GM18519 (cell line): ENCODE results near the gene CACNA1D.
"Not testable (repeated sequence)": the region's sequence is repeated elsewhere in the genome, so short reads cannot be mapped to it uniquely, and the experiment has no call there.

Experiments used
- ATAC-seq: cut with Tn5 transposase; IDR thresholded peaks from one replicate; pipeline ENCODE4 v1.9.1; 2021; ENCODE audit warnings: mild to moderate bottlenecking, moderate library complexity; ENCODE audit not compliant: unreplicated experiment, low FRiP score

Gene CACNA1D

GRCh38 chr3:53570081-53570480 is 75.7 kb downstream of the CACNA1D start:
- ATAC-seq: no peak

- ATAC-seq: no peak
Measured at GRCh38 chr3:53570709-53571108, 76.3 kb downstream of the CACNA1D start.

- no peak for ATAC-seq
Measured at GRCh38 chr3:53571264-53571663, 76.9 kb downstream of the CACNA1D start.

GRCh38 chr3:53572184-53572583 is 77.8 kb downstream of the CACNA1D start:
- ATAC-seq: not testable (repeated sequence)

GRCh38 chr3:53577506-53577905 is 83.1 kb downstream of the CACNA1D start:
- no peak for ATAC-seq

- no peak for ATAC-seq
Measured at GRCh38 chr3:53579636-53580035, 85.2 kb downstream of the CACNA1D start.

- ATAC-seq: no peak
Measured at GRCh38 chr3:53581671-53582070, 87.3 kb downstream of the CACNA1D start.

- no peak for ATAC-seq
Measured at GRCh38 chr3:53583161-53583690, 88.8 kb downstream of the CACNA1D start.

- ATAC-seq: no peak
Measured at GRCh38 chr3:53585049-53585448, 90.6 kb downstream of the CACNA1D start.

GRCh38 chr3:53585627-53586026 is 91.2 kb downstream of the CACNA1D start:
- ATAC-seq: no peak

GRCh38 chr3:53588122-53588521 is 93.7 kb downstream of the CACNA1D start:
- no peak for ATAC-seq

GRCh38 chr3:53589201-53589600 is 94.8 kb downstream of the CACNA1D start:
- ATAC-seq: no peak

GRCh38 chr3:53589806-53590205 is 95.4 kb downstream of the CACNA1D start:
- no peak for ATAC-seq

GRCh38 chr3:53590606-53591005 is 96.2 kb downstream of the CACNA1D start:
- no peak for ATAC-seq

GRCh38 chr3:53591646-53592045 is 97.2 kb downstream of the CACNA1D start:
- no peak for ATAC-seq

- no peak for ATAC-seq
Measured at GRCh38 chr3:53592862-53593261, 98.5 kb downstream of the CACNA1D start.

GRCh38 chr3:53593611-53594010 is 99.2 kb downstream of the CACNA1D start:
- no peak for ATAC-seq

- no peak for ATAC-seq
Measured at GRCh38 chr3:53594276-53594675, 99.9 kb downstream of the CACNA1D start.

- ATAC-seq: no peak
Measured at GRCh38 chr3:53595660-53596059, 101.2 kb downstream of the CACNA1D start.

- ATAC-seq: no peak
Measured at GRCh38 chr3:53597136-53597915, 102.9 kb downstream of the CACNA1D start.

GRCh38 chr3:53599771-53600170 is 105.4 kb downstream of the CACNA1D start:
- ATAC-seq: no peak

- no peak for ATAC-seq
Measured at GRCh38 chr3:53602866-53603265, 108.5 kb downstream of the CACNA1D start.
